Right forelimb (tissue), 1 donor: Measurements from ENCODE around the gene RIN2.

Experiments
- DNase-seq: peaks from one replicate; pipeline ENCODE4 v3.0.0-alpha.2; 2018

RIN2 gene

GRCh38 chr20:19765266-19765665, 7.2 kb downstream of the RIN2 start:
- DNase-seq, result no peak

- no peak for DNase-seq
These were observed 7.9 kb downstream of the RIN2 start for GRCh38 chr20:19765913-19766312.

- no peak for DNase-seq
These were observed 9.0 kb downstream of the RIN2 start for GRCh38 chr20:19767070-19767469.

- no peak for DNase-seq
These were observed 10.3 kb downstream of the RIN2 start for GRCh38 chr20:19768325-19768842.

GRCh38 chr20:19769507-19769906, 11.4 kb downstream of the RIN2 start:
- DNase-seq, result no peak

GRCh38 chr20:19770375-19770774, 12.3 kb downstream of the RIN2 start:
- no peak for DNase-seq

GRCh38 chr20:19771031-19771430, 13.0 kb downstream of the RIN2 start:
- no peak for DNase-seq

- DNase-seq, result no peak
These were observed 15.4 kb downstream of the RIN2 start for GRCh38 chr20:19773471-19773870.

GRCh38 chr20:19774135-19774933, 16.3 kb downstream of the RIN2 start:
- DNase-seq, result no peak

- no peak for DNase-seq
These were observed 17.5 kb downstream of the RIN2 start for GRCh38 chr20:19775353-19776253.

GRCh38 chr20:19777315-19777714, 19.3 kb downstream of the RIN2 start:
- no peak for DNase-seq

GRCh38 chr20:19777981-19778380, 19.9 kb downstream of the RIN2 start:
- no peak for DNase-seq

- no peak for DNase-seq
These were observed 20.3 kb downstream of the RIN2 start for GRCh38 chr20:19778404-19778803.

- DNase-seq, result no peak
These were observed 21.6 kb downstream of the RIN2 start for GRCh38 chr20:19779634-19780033.

- no peak for DNase-seq
These were observed 22.2 kb downstream of the RIN2 start for GRCh38 chr20:19780261-19780660.

- DNase-seq, result no peak
These were observed 23.2 kb downstream of the RIN2 start for GRCh38 chr20:19781235-19781634.

GRCh38 chr20:19782669-19783068, 24.6 kb downstream of the RIN2 start:
- DNase-seq, result no peak

- DNase-seq, result peak; percentile 56
These were observed 25.9 kb downstream of the RIN2 start for GRCh38 chr20:19783966-19784401.

GRCh38 chr20:19784511-19785172, 26.6 kb downstream of the RIN2 start:
- DNase-seq, result peak; percentile 72

GRCh38 chr20:19785173-19785982, 27.3 kb downstream of the RIN2 start:
- DNase-seq, result no peak

- no peak for DNase-seq
These were observed 27.9 kb downstream of the RIN2 start for GRCh38 chr20:19785983-19786285.

GRCh38 chr20:19786311-19786710, 28.3 kb downstream of the RIN2 start:
- peak; percentile 74 for DNase-seq
